ENCODE measurements around the gene CAMSAP2. TPM values are rescaled to one million over a fixed set of nuclear protein-coding genes. Genes with fewer than 3 reads are reported as not detected.
A peak's percentile ranks its signal among the peaks of the same experiment; 100 is the strongest.

The CAMSAP2 gene, protein sequence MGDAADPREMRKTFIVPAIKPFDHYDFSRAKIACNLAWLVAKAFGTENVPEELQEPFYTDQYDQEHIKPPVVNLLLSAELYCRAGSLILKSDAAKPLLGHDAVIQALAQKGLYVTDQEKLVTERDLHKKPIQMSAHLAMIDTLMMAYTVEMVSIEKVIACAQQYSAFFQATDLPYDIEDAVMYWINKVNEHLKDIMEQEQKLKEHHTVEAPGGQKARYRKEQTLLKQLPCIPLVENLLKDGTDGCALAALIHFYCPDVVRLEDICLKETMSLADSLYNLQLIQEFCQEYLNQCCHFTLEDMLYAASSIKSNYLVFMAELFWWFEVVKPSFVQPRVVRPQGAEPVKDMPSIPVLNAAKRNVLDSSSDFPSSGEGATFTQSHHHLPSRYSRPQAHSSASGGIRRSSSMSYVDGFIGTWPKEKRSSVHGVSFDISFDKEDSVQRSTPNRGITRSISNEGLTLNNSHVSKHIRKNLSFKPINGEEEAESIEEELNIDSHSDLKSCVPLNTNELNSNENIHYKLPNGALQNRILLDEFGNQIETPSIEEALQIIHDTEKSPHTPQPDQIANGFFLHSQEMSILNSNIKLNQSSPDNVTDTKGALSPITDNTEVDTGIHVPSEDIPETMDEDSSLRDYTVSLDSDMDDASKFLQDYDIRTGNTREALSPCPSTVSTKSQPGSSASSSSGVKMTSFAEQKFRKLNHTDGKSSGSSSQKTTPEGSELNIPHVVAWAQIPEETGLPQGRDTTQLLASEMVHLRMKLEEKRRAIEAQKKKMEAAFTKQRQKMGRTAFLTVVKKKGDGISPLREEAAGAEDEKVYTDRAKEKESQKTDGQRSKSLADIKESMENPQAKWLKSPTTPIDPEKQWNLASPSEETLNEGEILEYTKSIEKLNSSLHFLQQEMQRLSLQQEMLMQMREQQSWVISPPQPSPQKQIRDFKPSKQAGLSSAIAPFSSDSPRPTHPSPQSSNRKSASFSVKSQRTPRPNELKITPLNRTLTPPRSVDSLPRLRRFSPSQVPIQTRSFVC (N-terminal part only)
- 18.7 and 23.5 TPM in 2 replicates for total RNA-seq (2014; rRNA removed; shearing (Covaris generic))

DNA sequence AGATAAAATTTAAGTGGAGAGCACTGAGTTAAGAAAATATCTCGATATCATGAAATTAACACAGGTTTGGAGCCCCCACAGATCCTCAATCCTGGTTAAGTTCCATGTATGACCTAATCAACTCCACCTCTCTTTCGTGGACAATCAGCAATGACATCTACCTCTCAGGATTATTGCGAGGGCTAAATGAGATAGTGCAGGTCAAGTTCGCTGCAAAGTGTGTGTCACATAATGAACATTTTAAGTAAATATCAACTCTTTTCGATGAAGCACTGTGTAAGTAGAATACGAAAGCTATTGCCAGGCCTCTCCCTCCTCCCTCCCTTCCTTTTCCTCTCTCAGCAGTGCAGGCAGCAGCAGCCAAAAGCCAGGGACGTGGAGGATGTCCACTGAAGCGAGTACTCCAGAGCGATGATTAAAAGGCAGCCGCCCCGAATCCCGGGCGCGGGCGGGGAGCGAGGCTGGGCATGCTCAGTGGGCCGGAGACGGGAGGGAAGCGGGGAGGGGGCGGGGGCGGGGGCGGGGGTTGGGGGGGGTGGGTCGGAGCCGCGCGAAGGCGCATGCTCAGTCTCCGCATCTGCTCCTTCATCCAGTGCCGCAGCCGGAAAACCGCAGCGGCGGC is at the start of gene CAMSAP2:
Gene CAMSAP2, plus strand, starts transcription at position 567 of the 622 bp plus-strand sequence. CDS start 935 bp downstream, outside the sequence.
- Histone ChIP-seq H3K27me3 (no peaks in the 10 kb centered on the region), H3K4me3 (peak within 1 kb of the TSS; percentile 96), H3K27ac (peak within 1 kb of the TSS; percentile 97), H3K36me3 (no peaks in the 10 kb centered on the region), H3K4me1 (no peaks in the 10 kb centered on the region; the same call in 1 of the 2 replicates), H3K9me3 (replicated peaks) (no peaks in the 10 kb centered on the region)
- peak; percentile 82 to 86 for DNase-seq

- no peaks in the 10 kb centered on the region for H3K9me3 ChIP-seq (replicated peaks)
- no peak overlapping the region for H3K27ac ChIP-seq
- DNase-seq: no peak
- H3K4me1 ChIP-seq: no peaks in the 10 kb centered on the region
- H3K4me3 ChIP-seq: no peak overlapping the region
- H3K27me3 ChIP-seq: no peaks in the 10 kb centered on the region
- H3K36me3 ChIP-seq: no peaks in the 10 kb centered on the region
Observed at GRCh38 chr1:200692316-200692715, 46.4 kb upstream of the CAMSAP2 start.

DNA sequence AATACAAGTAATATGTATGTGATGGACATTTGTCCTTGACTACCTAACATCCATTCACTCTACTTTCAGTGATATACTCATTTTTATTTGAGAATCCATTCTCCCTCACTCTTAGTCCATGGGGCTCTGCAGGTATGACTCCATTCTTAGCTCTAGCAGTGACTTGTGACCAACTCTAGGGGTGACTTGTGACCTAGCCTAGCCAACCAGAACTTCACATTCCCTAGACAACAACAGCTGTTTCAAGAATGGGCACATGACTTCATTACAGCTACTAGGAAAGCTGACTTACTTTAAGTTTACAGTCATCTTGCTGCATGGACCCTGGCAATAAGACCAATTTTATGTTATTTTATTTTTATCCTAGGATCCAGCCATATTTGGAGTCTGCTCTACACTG is 45.4 kb upstream of the CAMSAP2 start:
- Histone ChIP-seq H3K9me3 (replicated peaks) (no peaks in the 10 kb centered on the region), H3K36me3 (no peaks in the 10 kb centered on the region), H3K4me3 (no peak overlapping the region), H3K27me3 (no peaks in the 10 kb centered on the region), H3K27ac (no peak overlapping the region), H3K4me1 (no peaks in the 10 kb centered on the region)
- peak in 1 of 2 experiments; percentile 6 for DNase-seq

GRCh38 chr1:200694738-200695137 is 44.0 kb upstream of the CAMSAP2 start:
- H3K4me1 ChIP-seq: no peaks in the 10 kb centered on the region
- no peaks in the 10 kb centered on the region for H3K36me3 ChIP-seq
- no peak overlapping the region for H3K4me3 ChIP-seq
- H3K9me3 ChIP-seq (replicated peaks): no peaks in the 10 kb centered on the region
- no peak for DNase-seq
- no peak overlapping the region for H3K27ac ChIP-seq
- no peaks in the 10 kb centered on the region for H3K27me3 ChIP-seq

DNA sequence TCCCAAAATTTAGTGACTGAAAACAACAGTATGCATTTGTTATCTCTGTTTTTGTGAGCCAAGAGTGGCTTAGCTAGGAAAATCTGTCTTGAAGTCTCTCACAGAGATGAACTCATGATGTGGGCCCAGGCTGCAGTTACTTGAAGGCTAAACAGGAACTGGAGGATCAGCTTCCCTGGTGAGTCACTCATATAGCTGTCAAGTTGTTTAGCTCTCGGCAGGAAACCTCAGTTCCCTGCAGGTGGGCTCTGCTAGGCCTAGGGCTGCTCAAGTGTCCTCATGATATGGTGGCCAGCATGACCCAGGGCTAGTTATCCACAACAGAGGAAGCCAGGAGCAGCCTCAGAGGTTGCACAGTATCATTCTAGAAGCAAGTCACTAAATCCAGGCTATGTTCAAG is 38.8 kb upstream of the CAMSAP2 start:
- no peaks in the 10 kb centered on the region for H3K36me3 ChIP-seq
- H3K4me3 ChIP-seq: no peak overlapping the region
- H3K27me3 ChIP-seq: no peaks in the 10 kb centered on the region
- no peak overlapping the region for H3K27ac ChIP-seq
- no peaks in the 10 kb centered on the region for H3K4me1 ChIP-seq
- no peaks in the 10 kb centered on the region for H3K9me3 ChIP-seq (replicated peaks)
- DNase-seq: peak; percentile 3 to 8

DNA sequence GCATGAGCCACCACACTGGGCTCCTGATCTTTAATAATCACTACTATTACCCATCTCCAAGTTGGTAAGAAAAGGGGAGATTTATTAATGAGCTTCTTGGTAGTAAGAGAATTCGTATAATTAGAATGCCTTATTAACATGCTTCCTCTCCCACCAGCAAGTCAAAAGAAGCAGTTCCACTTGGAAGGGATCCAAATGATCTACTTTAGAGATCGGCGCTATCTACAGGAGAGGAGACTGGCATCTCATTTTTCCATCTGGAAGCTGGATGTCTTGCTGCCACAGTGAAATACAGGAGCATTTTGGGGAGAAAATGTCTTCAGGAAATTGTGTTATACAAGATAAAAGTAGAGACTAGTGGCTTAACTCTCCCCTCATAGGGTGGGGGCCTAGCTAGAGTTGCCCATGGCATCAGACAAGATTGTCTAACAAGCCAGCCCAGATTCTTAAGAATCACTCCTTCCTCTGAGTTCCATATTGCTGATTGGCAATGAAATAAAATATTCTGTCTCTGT is 33.6 kb upstream of the CAMSAP2 start:
- H3K4me1 ChIP-seq: no peaks in the 10 kb centered on the region
- no peaks in the 10 kb centered on the region for H3K27me3 ChIP-seq
- no peak overlapping the region for H3K27ac ChIP-seq
- no peak overlapping the region for H3K4me3 ChIP-seq
- H3K9me3 ChIP-seq (replicated peaks): no peaks in the 10 kb centered on the region
- DNase-seq: no peak
- no peaks in the 10 kb centered on the region for H3K36me3 ChIP-seq

GRCh38 chr1:200706111-200706814 is 32.4 kb upstream of the CAMSAP2 start:
- H3K27ac ChIP-seq: no peak overlapping the region
- no peak for DNase-seq

GRCh38 chr1:200707116-200707515 is 31.6 kb upstream of the CAMSAP2 start:
- Histone ChIP-seq H3K36me3 (no peaks in the 10 kb centered on the region), H3K4me3 (no peak overlapping the region), H3K4me1 (no peaks in the 10 kb centered on the region), H3K9me3 (replicated peaks) (no peaks in the 10 kb centered on the region), H3K27ac (no peak overlapping the region), H3K27me3 (no peaks in the 10 kb centered on the region)
- DNase-seq: no peak

More at GRCh38 chr1:200706111-200706814, 32.4 kb upstream of the CAMSAP2 start:
- no peaks in the 10 kb centered on the region for H3K27me3 ChIP-seq
- no peaks in the 10 kb centered on the region for H3K4me1 ChIP-seq
- no peaks in the 10 kb centered on the region for H3K9me3 ChIP-seq (replicated peaks)
- no peaks in the 10 kb centered on the region for H3K36me3 ChIP-seq
- no peak overlapping the region for H3K4me3 ChIP-seq

GRCh38 chr1:200708161-200708560 is 30.5 kb upstream of the CAMSAP2 start:
- H3K27me3 ChIP-seq: no peaks in the 10 kb centered on the region
- no peaks in the 10 kb centered on the region for H3K4me1 ChIP-seq
- H3K27ac ChIP-seq: no peak overlapping the region
- no peaks in the 10 kb centered on the region for H3K36me3 ChIP-seq
- no peak overlapping the region for H3K4me3 ChIP-seq
- no peaks in the 10 kb centered on the region for H3K9me3 ChIP-seq (replicated peaks)
- no peak for DNase-seq

DNA sequence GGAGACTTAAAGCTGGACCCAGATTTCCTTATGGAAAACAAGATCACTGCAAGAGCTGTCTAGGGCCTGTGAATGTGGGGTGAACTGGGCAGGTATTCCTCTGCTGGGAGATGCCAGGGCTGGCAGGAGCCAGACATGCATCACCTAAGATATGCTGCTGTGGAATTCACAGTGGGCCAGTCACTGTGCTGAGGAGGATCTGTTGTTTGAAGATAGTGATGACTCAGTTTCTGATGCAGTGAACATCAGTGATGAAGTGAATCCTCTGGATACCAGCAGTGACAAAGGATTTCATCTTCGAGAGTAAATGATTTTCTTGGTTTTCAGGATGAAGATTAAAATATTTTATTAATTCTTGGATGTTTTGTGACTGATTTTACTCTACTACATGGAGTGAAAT is 29.9 kb upstream of the CAMSAP2 start:
- no peak for DNase-seq
- H3K27me3 ChIP-seq: no peaks in the 10 kb centered on the region
- no peaks in the 10 kb centered on the region for H3K9me3 ChIP-seq (replicated peaks)
- H3K4me3 ChIP-seq: no peak overlapping the region
- H3K27ac ChIP-seq: no peak overlapping the region
- no peaks in the 10 kb centered on the region for H3K4me1 ChIP-seq
- no peaks in the 10 kb centered on the region for H3K36me3 ChIP-seq

- Histone ChIP-seq H3K27ac (no peak overlapping the region), H3K4me1 (no peaks in the 10 kb centered on the region), H3K27me3 (no peaks in the 10 kb centered on the region), H3K36me3 (no peaks in the 10 kb centered on the region), H3K9me3 (replicated peaks) (no peaks in the 10 kb centered on the region), H3K4me3 (no peak overlapping the region)
- DNase-seq: no peak
Observed at GRCh38 chr1:200710166-200710565, 28.5 kb upstream of the CAMSAP2 start.

- no peaks in the 10 kb centered on the region for H3K4me1 ChIP-seq
- no peak overlapping the region for H3K4me3 ChIP-seq
- no peaks in the 10 kb centered on the region for H3K27me3 ChIP-seq
- DNase-seq: no peak
- no peaks in the 10 kb centered on the region for H3K9me3 ChIP-seq (replicated peaks)
- no peaks in the 10 kb centered on the region for H3K36me3 ChIP-seq
- H3K27ac ChIP-seq: no peak overlapping the region
Observed at GRCh38 chr1:200714504-200715187, 24.0 kb upstream of the CAMSAP2 start.

DNA sequence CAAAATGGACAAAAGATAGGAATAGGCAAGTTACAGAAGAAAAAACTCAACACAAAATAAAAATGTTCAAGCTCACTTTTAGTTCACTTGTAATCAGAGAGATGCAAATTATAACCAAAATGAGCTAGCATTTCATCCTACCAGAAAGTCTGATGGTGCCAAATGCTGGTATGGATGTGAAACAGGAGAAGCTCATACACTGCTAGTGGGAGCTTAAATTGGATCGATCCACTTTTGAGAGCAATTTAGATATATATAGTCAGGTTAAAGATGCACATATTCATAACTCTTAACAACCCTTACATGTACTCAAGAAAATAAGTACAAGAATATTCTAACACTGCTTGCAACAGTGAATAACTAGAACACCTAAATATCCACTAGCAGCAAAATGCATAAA is 18.5 kb upstream of the CAMSAP2 start:
- H3K27ac ChIP-seq: no peak overlapping the region
- no peaks in the 10 kb centered on the region for H3K4me1 ChIP-seq
- no peaks in the 10 kb centered on the region for H3K36me3 ChIP-seq
- H3K4me3 ChIP-seq: no peak overlapping the region
- no peak for DNase-seq
- H3K27me3 ChIP-seq: no peaks in the 10 kb centered on the region
- no peaks in the 10 kb centered on the region for H3K9me3 ChIP-seq (replicated peaks)
